ENCODE results near the gene FLYWCH1.
A peak's percentile ranks its signal among the peaks of the same experiment; 100 is the strongest.
"Not testable (repeated sequence)": the region's sequence is repeated elsewhere in the genome, so short reads cannot be mapped to it uniquely, and the experiment has no call there.

FLYWCH1 gene

DNA sequence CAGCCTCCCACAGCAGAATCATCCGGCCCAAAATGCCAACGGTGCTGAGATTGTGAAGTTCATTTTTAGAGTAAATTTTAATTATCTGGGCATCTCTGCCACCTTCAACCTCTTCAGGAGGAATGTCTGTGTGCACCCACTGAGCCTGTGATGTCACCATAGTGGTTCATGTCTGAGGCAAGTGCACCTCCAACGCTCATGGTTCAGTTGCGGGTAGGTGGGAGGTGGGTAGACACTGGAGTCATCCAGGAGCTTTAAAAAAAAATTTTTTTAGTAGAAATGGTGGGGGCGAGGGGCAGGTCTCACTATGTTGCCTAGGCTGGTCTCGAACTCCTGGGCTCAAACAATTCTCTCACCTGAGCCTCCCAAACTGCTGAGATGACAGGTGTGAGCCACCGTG lies 1.9 kb downstream of the FLYWCH1 start:
- WGBS, 2 experiments (ENCODE audit: insufficient coverage in 2 of 2) = 92 to 100% methylated on average over 5 to 6 of the region's 7 CpGs
- Histone ChIP-seq H3K9me3 (ENCODE audit: control insufficient read depth, low read length) (no peaks in the 10 kb centered on the region), H3K36me3 (ENCODE audit: control insufficient read depth, insufficient read depth, low read length) (peaks cover 26% of the 10 kb centered on the region), H3K4me3 (ENCODE audit: extremely low read depth, insufficient read depth, low read length, poor library complexity, severe bottlenecking) (no peak overlapping the region), H3K4me1 (ENCODE audit: control insufficient read depth, insufficient read depth, low read length, poor library complexity, severe bottlenecking) (peaks cover 10% of the 10 kb centered on the region), H3K27ac (ENCODE audit: low read depth, low read length, severe bottlenecking) (no peak overlapping the region)

DNA sequence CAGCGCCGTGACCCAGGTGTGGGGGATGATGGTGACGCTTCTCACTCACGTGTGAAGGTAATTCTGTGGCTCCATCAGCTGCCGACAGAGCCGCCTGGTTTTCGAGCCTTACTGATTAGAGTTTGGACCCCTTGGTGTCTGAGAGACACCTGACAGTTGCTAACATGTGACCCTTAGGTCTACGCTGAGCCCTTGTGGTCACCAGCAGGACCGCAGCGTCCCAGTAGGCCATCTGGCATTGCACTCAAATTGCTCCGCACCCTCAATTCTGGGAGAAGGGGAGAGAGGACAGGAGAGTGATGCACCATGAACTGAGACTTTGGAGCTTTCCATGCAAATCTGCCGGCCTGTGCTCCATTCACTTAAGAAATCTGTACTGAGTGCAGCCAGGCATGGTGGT lies 2.5 kb downstream of the FLYWCH1 start:
- WGBS, 2 experiments (ENCODE audit: insufficient coverage in 2 of 2) = 86 to 90% methylated on average over 11 to 12 of the region's 12 CpGs
- H3K9me3 ChIP-seq (ENCODE audit: control insufficient read depth, low read length) = no peaks in the 10 kb centered on the region
- no peak overlapping the region for H3K4me3 ChIP-seq (ENCODE audit: extremely low read depth, insufficient read depth, low read length, poor library complexity, severe bottlenecking)
- H3K4me1 ChIP-seq (ENCODE audit: control insufficient read depth, insufficient read depth, low read length, poor library complexity, severe bottlenecking) = peaks cover 10% of the 10 kb centered on the region
- H3K27ac ChIP-seq (ENCODE audit: low read depth, low read length, severe bottlenecking) = no peak overlapping the region
- H3K36me3 ChIP-seq (ENCODE audit: control insufficient read depth, insufficient read depth, low read length) = peaks cover 30% of the 10 kb centered on the region

DNA sequence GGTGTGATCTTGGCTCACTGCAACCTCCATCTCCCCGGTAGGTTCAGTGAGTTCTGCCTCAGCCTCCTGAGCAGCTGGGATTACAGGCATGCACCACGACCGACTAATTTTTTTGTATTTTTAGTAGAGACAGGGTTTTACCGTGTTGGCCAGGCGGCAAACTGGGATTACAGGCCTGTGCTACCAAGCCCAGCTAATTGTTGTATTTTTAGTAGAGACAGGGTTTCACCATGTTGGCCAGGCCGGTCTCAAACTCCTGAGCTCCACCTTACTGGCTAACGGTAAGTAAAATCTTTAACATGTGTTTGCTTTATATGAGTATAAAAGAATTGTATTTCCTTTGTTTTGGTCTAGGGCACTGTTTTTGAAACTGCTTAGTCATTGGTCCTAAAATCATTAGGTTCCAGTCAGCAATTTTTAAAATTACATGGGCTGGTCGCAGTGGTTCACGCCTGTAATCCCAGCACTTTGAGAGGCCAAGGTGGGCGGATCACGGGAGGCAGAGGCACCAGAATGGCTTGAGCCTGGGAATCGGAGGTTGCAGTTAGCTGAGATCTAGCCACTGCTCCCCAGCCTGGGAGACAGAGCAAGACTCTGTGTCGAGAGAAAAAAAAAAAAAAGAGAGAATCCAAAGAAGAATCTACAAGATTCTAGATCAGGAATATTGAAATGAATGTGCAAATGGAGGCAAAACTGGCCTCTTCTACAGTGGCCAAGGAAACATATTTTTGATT lies 3.6 kb downstream of the FLYWCH1 start:
- Histone ChIP-seq H3K4me1 (ENCODE audit: control insufficient read depth, insufficient read depth, low read length, poor library complexity, severe bottlenecking) (peaks cover 10% of the 10 kb centered on the region), H3K27ac (ENCODE audit: low read depth, low read length, severe bottlenecking) (peak overlapping the region; percentile 36), H3K9me3 (ENCODE audit: control insufficient read depth, low read length) (no peaks in the 10 kb centered on the region), H3K36me3 (ENCODE audit: control insufficient read depth, insufficient read depth, low read length) (peaks cover 30% of the 10 kb centered on the region), H3K4me3 (ENCODE audit: extremely low read depth, insufficient read depth, low read length, poor library complexity, severe bottlenecking) (no peak overlapping the region)
- 91 to 93% methylated on average over 10 to 13 of the region's 13 CpGs for WGBS, 2 experiments (ENCODE audit: insufficient coverage in 2 of 2)

DNA sequence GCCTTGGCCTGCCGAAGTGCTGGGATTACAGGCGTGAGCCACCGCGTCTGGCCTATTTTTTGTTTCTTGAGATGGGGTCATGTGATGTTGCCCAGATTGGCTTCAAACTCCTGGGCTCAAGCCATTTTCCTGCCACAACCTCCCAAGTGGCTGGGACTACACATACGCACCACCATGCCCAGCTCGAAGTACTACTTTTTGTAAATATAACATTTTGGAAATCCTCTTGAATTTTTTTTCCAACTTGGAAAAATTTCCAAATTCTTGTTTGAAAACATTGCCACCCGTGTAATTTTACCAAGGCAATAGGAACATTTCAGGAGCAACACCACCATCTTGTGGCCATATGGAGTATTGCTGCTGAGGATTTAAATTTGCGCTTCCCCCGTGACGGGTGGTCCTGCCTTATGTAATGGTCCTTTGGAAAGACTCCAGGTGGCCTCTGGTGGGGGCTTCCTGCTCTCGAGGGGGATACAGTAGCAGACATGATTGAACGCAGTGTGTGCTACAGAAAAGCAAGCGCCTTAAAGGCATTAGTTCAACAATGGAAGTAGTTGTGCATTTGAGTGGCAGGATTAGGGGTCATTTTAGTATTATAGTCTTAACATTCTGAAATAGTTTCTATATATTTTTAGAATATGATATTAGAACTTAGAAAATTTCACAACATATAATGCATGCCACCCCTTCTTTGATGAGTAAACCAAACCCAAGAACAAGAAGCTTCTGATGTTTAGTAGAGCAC lies 8.0 kb downstream of the FLYWCH1 start:
- peaks cover 10% of the 10 kb centered on the region for H3K4me1 ChIP-seq (ENCODE audit: control insufficient read depth, insufficient read depth, low read length, poor library complexity, severe bottlenecking)
- WGBS, 2 experiments (ENCODE audit: insufficient coverage in 2 of 2) = 39 to 43% methylated on average over 8 to 11 of the region's 13 CpGs
- H3K27ac ChIP-seq (ENCODE audit: low read depth, low read length, severe bottlenecking) = no peak overlapping the region
- peaks cover 36% of the 10 kb centered on the region for H3K36me3 ChIP-seq (ENCODE audit: control insufficient read depth, insufficient read depth, low read length)
- no peaks in the 10 kb centered on the region for H3K9me3 ChIP-seq (ENCODE audit: control insufficient read depth, low read length)
- H3K4me3 ChIP-seq (ENCODE audit: extremely low read depth, insufficient read depth, low read length, poor library complexity, severe bottlenecking) = no peak overlapping the region

DNA sequence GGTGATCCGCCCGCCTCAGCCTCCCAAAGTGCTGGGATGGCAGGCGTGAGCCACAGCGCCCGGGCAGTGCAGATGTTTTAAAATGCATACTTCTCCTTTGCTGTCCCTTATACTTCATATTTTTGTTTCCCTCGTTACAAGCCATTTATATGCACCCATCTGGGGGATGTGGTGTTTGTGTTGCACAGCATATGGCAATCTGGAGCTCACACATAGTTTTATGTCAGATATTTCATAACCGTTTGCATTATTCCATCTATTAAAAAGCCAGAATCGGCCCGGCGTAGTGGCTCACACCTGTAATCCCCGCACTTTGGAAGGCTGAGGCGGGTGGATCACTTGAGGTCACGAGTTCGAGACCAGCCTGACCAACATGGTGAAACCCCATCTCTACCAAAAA lies 11.8 kb downstream of the FLYWCH1 start:
- 93 to 97% methylated on average over 9 to 12 of the region's 14 CpGs for WGBS, 2 experiments (ENCODE audit: insufficient coverage in 2 of 2)
- H3K4me1 ChIP-seq (ENCODE audit: control insufficient read depth, insufficient read depth, low read length, poor library complexity, severe bottlenecking) = peaks cover 3% of the 10 kb centered on the region
- peaks cover 20% of the 10 kb centered on the region for H3K36me3 ChIP-seq (ENCODE audit: control insufficient read depth, insufficient read depth, low read length)
- H3K9me3 ChIP-seq (ENCODE audit: control insufficient read depth, low read length) = no peaks in the 10 kb centered on the region
- H3K4me3 ChIP-seq (ENCODE audit: extremely low read depth, insufficient read depth, low read length, poor library complexity, severe bottlenecking) = no peak overlapping the region
- H3K27ac ChIP-seq (ENCODE audit: low read depth, low read length, severe bottlenecking) = no peak overlapping the region

DNA sequence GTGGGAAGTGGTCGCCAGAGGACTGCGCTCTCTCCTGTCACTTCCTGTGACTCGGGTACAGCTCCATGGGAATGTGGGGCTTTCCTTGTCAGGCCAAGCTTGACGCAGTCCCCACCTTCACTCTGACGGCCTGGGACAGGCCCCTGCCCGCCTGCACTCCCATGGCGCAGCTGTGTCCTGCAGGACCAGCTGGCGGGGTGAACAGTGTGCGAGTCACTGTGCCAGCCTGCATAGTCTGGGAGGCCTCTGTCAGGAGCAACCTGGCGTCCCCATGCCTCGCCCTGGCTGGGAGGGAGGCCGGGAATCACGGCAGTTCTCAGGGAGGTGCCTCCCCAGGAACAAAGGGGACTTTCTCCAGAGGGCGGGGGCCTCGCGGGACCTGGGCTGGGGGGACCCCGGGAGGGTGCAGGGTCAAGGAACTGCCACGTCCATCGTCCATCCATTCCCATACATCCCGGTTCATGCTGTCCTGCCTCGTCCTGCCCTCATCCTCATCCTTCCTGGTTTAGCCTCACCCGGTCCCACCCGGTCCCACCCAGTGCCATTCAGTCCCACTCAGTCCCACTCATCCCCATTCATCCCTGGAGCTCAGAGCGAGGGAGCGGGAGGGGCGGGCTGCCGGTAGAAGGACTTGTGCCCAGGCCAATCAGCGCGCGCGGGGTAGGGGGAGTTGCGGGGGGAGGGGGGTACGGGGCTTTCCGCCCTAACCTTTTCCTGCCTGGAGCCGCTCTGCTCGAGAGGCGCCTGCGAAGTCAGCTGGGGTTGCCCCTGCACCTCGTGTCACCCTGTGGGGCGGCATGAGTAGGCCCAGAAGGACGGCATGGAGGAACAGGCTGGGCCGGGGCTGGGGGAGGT lies 13.4 kb downstream of the FLYWCH1 start:
- Histone ChIP-seq H3K27ac (ENCODE audit: low read depth, low read length, severe bottlenecking) (no peak overlapping the region), H3K36me3 (ENCODE audit: control insufficient read depth, insufficient read depth, low read length) (peaks cover 21% of the 10 kb centered on the region), H3K9me3 (ENCODE audit: control insufficient read depth, low read length) (no peaks in the 10 kb centered on the region), H3K4me1 (ENCODE audit: control insufficient read depth, insufficient read depth, low read length, poor library complexity, severe bottlenecking) (peaks cover 3% of the 10 kb centered on the region), H3K4me3 (ENCODE audit: extremely low read depth, insufficient read depth, low read length, poor library complexity, severe bottlenecking) (no peak overlapping the region)
- WGBS, 2 experiments (ENCODE audit: insufficient coverage in 2 of 2) = 87% methylated on average over 20 to 26 of the region's 42 CpGs

DNA sequence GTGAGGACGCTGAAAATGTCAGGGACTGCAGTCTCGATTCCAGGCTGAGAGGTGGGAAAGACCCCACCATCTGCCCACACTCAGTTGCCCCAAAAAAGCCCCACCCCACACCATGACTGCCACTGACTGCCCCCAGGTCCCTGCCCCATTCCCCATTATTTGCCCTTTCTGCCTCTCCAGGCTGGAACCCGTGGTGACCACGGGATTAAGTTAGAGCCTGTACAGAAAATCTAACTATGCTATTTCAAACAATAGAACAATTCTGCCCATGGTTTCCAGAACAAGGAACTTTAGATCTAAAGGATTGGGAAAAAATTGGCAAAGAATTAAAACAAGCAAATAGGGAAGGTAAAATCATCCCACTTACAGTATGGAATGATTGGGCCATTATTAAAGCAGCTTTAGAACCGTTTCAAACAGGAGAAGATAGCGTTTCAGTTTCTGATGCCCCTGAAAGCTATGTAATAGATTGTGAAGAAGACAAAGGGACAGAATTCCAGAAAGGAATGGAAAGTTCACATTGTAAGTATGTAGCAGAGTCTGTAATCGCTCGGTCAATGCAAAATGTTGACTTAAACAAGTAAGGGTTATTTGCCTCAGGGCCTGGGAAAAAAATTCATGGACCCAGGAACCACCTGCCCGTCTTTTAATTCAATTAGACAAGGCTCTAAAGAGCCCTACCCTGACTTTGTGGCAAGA lies 14.4 kb downstream of the FLYWCH1 start:
- Histone ChIP-seq H3K4me3 (ENCODE audit: extremely low read depth, insufficient read depth, low read length, poor library complexity, severe bottlenecking) (no peak overlapping the region), H3K9me3 (ENCODE audit: control insufficient read depth, low read length) (no peaks in the 10 kb centered on the region), H3K27ac (ENCODE audit: low read depth, low read length, severe bottlenecking) (no peak overlapping the region), H3K4me1 (ENCODE audit: control insufficient read depth, insufficient read depth, low read length, poor library complexity, severe bottlenecking) (peaks cover 3% of the 10 kb centered on the region), H3K36me3 (ENCODE audit: control insufficient read depth, insufficient read depth, low read length) (peaks cover 22% of the 10 kb centered on the region)
- WGBS, 2 experiments (ENCODE audit: insufficient coverage in 2 of 2) = 95 to 96% methylated on average over 4 of the region's 9 CpGs

DNA sequence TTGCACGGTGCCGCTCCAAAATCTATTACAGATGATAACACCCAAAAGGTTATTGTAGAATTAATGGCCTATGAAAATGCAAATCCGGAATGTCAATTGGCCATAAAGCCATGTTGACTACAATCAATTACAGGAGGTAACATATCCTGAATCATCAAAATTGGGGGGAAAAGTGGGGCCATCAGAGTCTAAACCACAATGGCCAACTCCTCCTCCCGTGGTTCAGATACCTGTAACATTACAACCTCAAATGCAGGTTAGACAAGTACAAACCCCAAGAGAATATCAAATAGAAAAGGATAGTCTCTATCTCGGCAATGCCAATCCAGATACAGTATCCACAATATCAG lies 14.9 kb downstream of the FLYWCH1 start:
- WGBS, 2 experiments (ENCODE audit: insufficient coverage in 2 of 2) = 92% methylated on average over 2 of the region's 5 CpGs; no CpG with 5 or more reads in 1 of the 2 experiments
- Histone ChIP-seq H3K4me3 (ENCODE audit: extremely low read depth, insufficient read depth, low read length, poor library complexity, severe bottlenecking) (no peak overlapping the region), H3K36me3 (ENCODE audit: control insufficient read depth, insufficient read depth, low read length) (peaks cover 22% of the 10 kb centered on the region), H3K27ac (ENCODE audit: low read depth, low read length, severe bottlenecking) (no peak overlapping the region), H3K9me3 (ENCODE audit: control insufficient read depth, low read length) (no peaks in the 10 kb centered on the region), H3K4me1 (ENCODE audit: control insufficient read depth, insufficient read depth, low read length, poor library complexity, severe bottlenecking) (peaks cover 3% of the 10 kb centered on the region)

DNA sequence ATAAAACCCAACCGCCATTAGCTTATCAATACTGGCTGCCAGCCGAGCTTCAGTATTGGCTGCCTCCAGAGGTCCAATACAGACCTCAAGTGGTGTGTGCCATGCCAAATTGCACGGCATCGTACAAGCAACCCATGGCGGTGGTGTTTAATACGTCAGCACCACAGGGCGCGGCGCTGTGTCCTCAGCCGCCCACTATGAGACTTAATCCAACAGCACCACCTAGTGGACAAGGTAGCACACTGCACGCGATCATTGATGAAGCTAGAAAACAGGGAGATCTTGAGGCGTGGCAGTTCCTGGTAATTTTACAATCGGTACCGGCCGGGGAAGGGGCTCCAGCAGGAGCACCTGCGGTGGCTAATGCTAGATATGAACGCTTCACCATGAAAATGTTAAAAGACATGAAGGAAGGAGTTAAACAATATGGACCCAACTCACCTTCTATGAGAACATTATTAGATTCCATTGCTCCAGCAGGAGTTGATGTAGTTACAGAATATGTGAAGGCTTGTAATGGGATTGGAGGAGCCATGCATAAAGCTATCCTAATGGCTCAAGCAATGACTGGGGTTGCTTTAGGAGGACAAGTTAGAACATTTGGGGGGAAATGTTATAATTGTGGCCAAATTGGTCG lies 15.4 kb downstream of the FLYWCH1 start:
- Histone ChIP-seq H3K4me3 (ENCODE audit: extremely low read depth, insufficient read depth, low read length, poor library complexity, severe bottlenecking) (no peak overlapping the region), H3K27ac (ENCODE audit: low read depth, low read length, severe bottlenecking) (no peak overlapping the region), H3K36me3 (ENCODE audit: control insufficient read depth, insufficient read depth, low read length) (peaks cover 17% of the 10 kb centered on the region), H3K4me1 (ENCODE audit: control insufficient read depth, insufficient read depth, low read length, poor library complexity, severe bottlenecking) (peaks cover 3% of the 10 kb centered on the region), H3K9me3 (ENCODE audit: control insufficient read depth, low read length) (no peaks in the 10 kb centered on the region)
- WGBS, 2 experiments (ENCODE audit: insufficient coverage in 2 of 2) = 21 to 23% methylated on average over 15 to 17 of the region's 19 CpGs

DNA sequence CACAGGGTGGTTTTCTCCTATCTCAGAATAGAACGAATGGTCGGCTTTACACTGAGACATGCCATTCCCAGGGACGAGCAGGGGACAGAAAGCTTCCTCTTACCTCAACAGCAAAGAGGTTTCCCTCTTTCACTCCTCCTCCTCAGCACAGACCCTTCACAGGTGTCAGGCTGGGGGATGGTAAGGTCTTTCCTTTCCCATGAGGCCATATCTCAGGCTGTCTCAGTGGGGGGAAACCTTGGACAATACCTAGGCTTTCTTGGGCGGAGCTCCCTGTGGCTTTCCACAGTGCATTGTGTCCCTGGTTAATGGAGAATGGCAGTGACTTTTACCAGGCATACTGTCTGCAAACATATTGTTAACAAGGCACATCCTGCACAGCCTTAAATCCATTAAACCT lies 16.4 kb downstream of the FLYWCH1 start:
- not testable (repeated sequence) for H3K4me3 ChIP-seq (ENCODE audit: extremely low read depth, insufficient read depth, low read length, poor library complexity, severe bottlenecking); H3K27ac ChIP-seq (ENCODE audit: low read depth, low read length, severe bottlenecking); H3K9me3 ChIP-seq (ENCODE audit: control insufficient read depth, low read length); H3K4me1 ChIP-seq (ENCODE audit: control insufficient read depth, insufficient read depth, low read length, poor library complexity, severe bottlenecking)
- 78 to 100% methylated on average over 2 to 4 of the region's 4 CpGs for WGBS, 2 experiments (ENCODE audit: insufficient coverage in 2 of 2)
- peaks cover 13% of the 10 kb centered on the region for H3K36me3 ChIP-seq (ENCODE audit: control insufficient read depth, insufficient read depth, low read length)
